H9 (cell line): ENCODE measurements around the gene APPBP2. TPM values are rescaled to one million over a fixed set of nuclear protein-coding genes. Genes with fewer than 3 reads are reported as not detected.

Experiments used
- DNase-seq: peaks from one replicate; pipeline ENCODE4 v3.0.0-alpha.2; 2017
- H2AFZ ChIP-seq: one replicate; pipeline ENCODE4 v1.6.1; 2013; ENCODE audit warnings: mild to moderate bottlenecking, low read length, control low read depth, moderate library complexity
- H2AK5ac ChIP-seq: 2 replicates; pipeline ENCODE4 v1.6.1; 2013; ENCODE audit warnings: low read length, control low read depth, mixed read lengths; ENCODE audit not compliant: insufficient read length
- H2BK120ac ChIP-seq: one replicate; pipeline ENCODE4 v1.6.1; 2013; ENCODE audit warnings: low read depth, mild to moderate bottlenecking, low read length, control low read depth, inconsistent platforms; ENCODE audit not compliant: poor library complexity, severe bottlenecking
- H2BK12ac ChIP-seq: 2 replicates; pipeline ENCODE4 v1.6.1; 2013; ENCODE audit warnings: low read length, control low read depth, mixed read lengths, low read depth; ENCODE audit not compliant: insufficient read length
- H2BK15ac ChIP-seq: 2 replicates; pipeline ENCODE4 v1.6.1; 2013; ENCODE audit warnings: low read depth, low read length, control low read depth
- H2BK20ac ChIP-seq: one replicate; pipeline ENCODE4 v1.6.1; 2013; ENCODE audit warnings: low read depth, mild to moderate bottlenecking, low read length, control low read depth, inconsistent platforms; ENCODE audit not compliant: poor library complexity, severe bottlenecking
- H2BK5ac ChIP-seq: 2 replicates; pipeline ENCODE4 v1.6.1; 2013; ENCODE audit warnings: low read length, control low read depth, mixed read lengths; ENCODE audit not compliant: insufficient read length
- H3K14ac ChIP-seq: 2 replicates; pipeline ENCODE4 v1.6.1; 2013; ENCODE audit warnings: low read length, control low read depth; ENCODE audit not compliant: insufficient read depth
- H3K18ac ChIP-seq: 2 replicates; pipeline ENCODE4 v1.6.1; 2013; ENCODE audit warnings: low read depth, mild to moderate bottlenecking, mixed read lengths, low read length, control low read depth; ENCODE audit not compliant: insufficient read length
- H3K23ac ChIP-seq: 2 replicates; pipeline ENCODE4 v1.6.1; 2013; ENCODE audit warnings: low read length, control low read depth, mixed read lengths, low read depth; ENCODE audit not compliant: insufficient read length
- H3K23me2 ChIP-seq: 2 replicates; pipeline ENCODE4 v1.6.1; 2013; ENCODE audit warnings: low read depth, mild to moderate bottlenecking, mixed read lengths, low read length, control low read depth; ENCODE audit not compliant: insufficient read length, poor library complexity, severe bottlenecking
- H3K27ac ChIP-seq: 2 replicates; pipeline ENCODE4 v1.5.1; 2013; ENCODE audit warnings: low read length, control low read depth, mixed read lengths, low read depth; ENCODE audit not compliant: insufficient read length
- H3K27me3 ChIP-seq: 2 replicates; pipeline ENCODE4 v1.6.1; 2013; ENCODE audit warnings: low read length, control low read depth, inconsistent platforms; ENCODE audit not compliant: insufficient read depth
- H3K4ac ChIP-seq: 2 replicates; pipeline ENCODE4 v1.6.1; 2013; ENCODE audit warnings: low read depth, mild to moderate bottlenecking, control low read depth, inconsistent platforms, low read length, moderate library complexity
- H3K4me1 ChIP-seq: 2 replicates; pipeline ENCODE4 v1.6.1; 2013; ENCODE audit warnings: low read length, control low read depth, inconsistent platforms; ENCODE audit not compliant: insufficient read depth
- H3K4me2 ChIP-seq: 2 replicates; pipeline ENCODE4 v1.6.1; 2013; ENCODE audit warnings: low read length, control low read depth, mixed read lengths; ENCODE audit not compliant: insufficient read length, insufficient read depth
- H3K56ac ChIP-seq: 2 replicates; pipeline ENCODE4 v1.6.1; 2013; ENCODE audit warnings: low read depth, mild to moderate bottlenecking, mixed read lengths, low read length, control low read depth; ENCODE audit not compliant: insufficient read length
- H3K79me1 ChIP-seq: 2 replicates; pipeline ENCODE4 v1.6.1; 2013; ENCODE audit warnings: low read depth, mild to moderate bottlenecking, moderate library complexity, low read length, control low read depth, inconsistent platforms; ENCODE audit not compliant: insufficient read depth, poor library complexity, severe bottlenecking
- H3K79me2 ChIP-seq: 2 replicates; pipeline ENCODE4 v1.6.1; 2013; ENCODE audit warnings: low read length, control low read depth, inconsistent platforms; ENCODE audit not compliant: insufficient read depth
- H3K9ac ChIP-seq: 2 replicates; pipeline ENCODE4 v1.6.1; 2013; ENCODE audit warnings: low read length, control low read depth, mixed read lengths; ENCODE audit not compliant: insufficient read length; ENCODE audit errors: extremely low read depth
- H3K9me3 ChIP-seq: one replicate; pipeline ENCODE4 v1.6.1; 2013; ENCODE audit warnings: low read depth, low read length, inconsistent platforms; ENCODE audit not compliant: control insufficient read depth
- H3T11ph ChIP-seq: one replicate; pipeline ENCODE4 v1.6.1; 2013; ENCODE audit warnings: mild to moderate bottlenecking, low read length, control low read depth, inconsistent platforms
- H4K20me1 ChIP-seq: one replicate; pipeline ENCODE4 v1.6.1; 2013; ENCODE audit not compliant: control insufficient read depth, insufficient read length, insufficient read depth
- H4K5ac ChIP-seq: 2 replicates; pipeline ENCODE4 v1.6.1; 2013; ENCODE audit warnings: low read depth, mild to moderate bottlenecking, mixed read lengths, low read length, control low read depth; ENCODE audit not compliant: insufficient read length
- H4K8ac ChIP-seq: replicated peaks from 2 replicates; pipeline ENCODE4 v1.6.1; 2013; ENCODE audit warnings: low read length, control low read depth, mixed read lengths, low read depth; ENCODE audit not compliant: insufficient read length
- H4K91ac ChIP-seq: 2 replicates; pipeline ENCODE4 v1.6.1; 2013; ENCODE audit warnings: low read depth, mild to moderate bottlenecking, moderate library complexity, mixed read lengths, low read length, control low read depth; ENCODE audit not compliant: insufficient read length
- H3K27ac Mint-ChIP-seq, 3 experiments: 2 replicates in 2 of 3; 3 replicates in 1 of 3; pipeline ENCODE4 v1.8.0; 2020 to 2021; ENCODE audit warnings: mixed read lengths in 3 of 3, mild to moderate bottlenecking in 1 of 3, moderate library complexity in 1 of 3
- H3K27me3 Mint-ChIP-seq: 2 replicates; pipeline ENCODE4 v1.8.0; 2021; ENCODE audit warnings: low read depth, mild to moderate bottlenecking, moderate library complexity, mixed read lengths
- H3K36me3 Mint-ChIP-seq, 3 experiments: 2 replicates in 2 of 3; 3 replicates in 1 of 3; pipeline ENCODE4 v1.8.0; 2020 to 2021; ENCODE audit warnings: low read depth in 3 of 3, mixed read lengths in 3 of 3; ENCODE audit not compliant: insufficient read depth in 1 of 3
- H3K4me1 Mint-ChIP-seq, 2 experiments: 2 replicates each; pipeline ENCODE4 v1.8.0; 2020; ENCODE audit warnings: mixed read lengths in 2 of 2
- H3K4me3 Mint-ChIP-seq, 2 experiments: 2 replicates in 1 of 2; 3 replicates in 1 of 2; pipeline ENCODE4 v1.8.0; 2020 to 2021; ENCODE audit warnings: mild to moderate bottlenecking in 2 of 2, mixed read lengths in 2 of 2, moderate library complexity in 1 of 2
- H3K9me3 Mint-ChIP-seq, 2 experiments: 2 replicates in 1 of 2; 3 replicates in 1 of 2; pipeline ENCODE4 v1.8.0; 2020; ENCODE audit warnings: mild to moderate bottlenecking in 2 of 2, mixed read lengths in 2 of 2, moderate library complexity in 1 of 2
- total RNA-seq: library from RNA; stranded (reverse); gene quantifications from 2 replicates; pipeline ENCODE4 v1.2.1, GENCODE V29; 2021
- TF ChIP-seq, protein P1 (sequence below): fragments of 200-600 bp; sonication (generic); conservative IDR thresholded peaks from 3 replicates; pipeline ENCODE4 v1.8.0; 2021; ENCODE audit warnings: antibody characterized with exemption, mild to moderate bottlenecking

Gene APPBP2
- total RNA-seq, 1 experiment from 2014 or later, result 17.0 TPM

DNA sequence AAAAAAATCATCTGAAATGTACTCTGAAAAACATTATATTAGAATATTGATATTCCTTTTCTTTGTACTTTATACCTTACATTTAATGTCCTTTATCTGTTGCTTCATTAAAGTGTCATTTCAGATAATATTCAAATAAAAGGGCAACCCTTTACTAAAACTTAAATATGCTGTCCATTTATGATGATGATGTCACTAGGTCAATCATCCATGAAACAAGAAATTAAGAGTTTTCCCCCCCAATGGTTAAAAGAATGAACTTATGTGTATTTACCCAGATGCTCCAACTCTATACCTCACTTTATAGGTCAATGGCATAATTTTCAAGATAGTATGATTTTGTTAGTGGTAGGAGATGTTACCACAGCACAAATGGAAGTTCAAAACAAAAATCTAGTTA is 15.3 kb downstream of the APPBP2 start:
- Histone ChIP-seq H3K18ac (no peak overlapping the region), H3K23ac (no peak overlapping the region), H3K79me1 (peaks cover 8% of the 10 kb centered on the region), H3K27ac (no peak overlapping the region), H3K23me2 (no peaks in the 10 kb centered on the region), H2AFZ (no peak overlapping the region), H4K8ac (no peak overlapping the region), H4K5ac (no peak overlapping the region), H4K91ac (no peak overlapping the region), H3T11ph (no peak overlapping the region), H2BK12ac (no peak overlapping the region), H2BK15ac (no peak overlapping the region), H2AK5ac (no peak overlapping the region), H3K56ac (no peak overlapping the region), H3K79me2 (peaks cover 2% of the 10 kb centered on the region; the same call in 1 of the 2 replicates), H2BK20ac (no peak overlapping the region), H4K20me1 (no peaks in the 10 kb centered on the region), H3K4me1 (no peaks in the 10 kb centered on the region), H3K4me2 (no peak overlapping the region), H2BK120ac (no peak overlapping the region), H3K27me3 (no peaks in the 10 kb centered on the region), H3K4ac (no peak overlapping the region), H3K9ac (no peak overlapping the region), H3K9me3 (no peaks in the 10 kb centered on the region), H2BK5ac (no peak overlapping the region), H3K14ac (no peak overlapping the region)
- Mint-ChIP-seq H3K27ac (no peak overlapping the region), H3K36me3 (peaks cover 3 to 28% (median 21%) of the 10 kb centered on the region in 3 experiments; a peak in 6 of 7 replicates), H3K9me3 (no peaks in the 10 kb centered on the region), H3K27me3 (no peaks in the 10 kb centered on the region), H3K4me1 (0 out of 4 replicates have a peak, but pooled peaks cover 0 to 3% of the 10 kb centered on the region in 2 experiments), H3K4me3 (no peak overlapping the region)
- TF ChIP-seq, protein P1, sequence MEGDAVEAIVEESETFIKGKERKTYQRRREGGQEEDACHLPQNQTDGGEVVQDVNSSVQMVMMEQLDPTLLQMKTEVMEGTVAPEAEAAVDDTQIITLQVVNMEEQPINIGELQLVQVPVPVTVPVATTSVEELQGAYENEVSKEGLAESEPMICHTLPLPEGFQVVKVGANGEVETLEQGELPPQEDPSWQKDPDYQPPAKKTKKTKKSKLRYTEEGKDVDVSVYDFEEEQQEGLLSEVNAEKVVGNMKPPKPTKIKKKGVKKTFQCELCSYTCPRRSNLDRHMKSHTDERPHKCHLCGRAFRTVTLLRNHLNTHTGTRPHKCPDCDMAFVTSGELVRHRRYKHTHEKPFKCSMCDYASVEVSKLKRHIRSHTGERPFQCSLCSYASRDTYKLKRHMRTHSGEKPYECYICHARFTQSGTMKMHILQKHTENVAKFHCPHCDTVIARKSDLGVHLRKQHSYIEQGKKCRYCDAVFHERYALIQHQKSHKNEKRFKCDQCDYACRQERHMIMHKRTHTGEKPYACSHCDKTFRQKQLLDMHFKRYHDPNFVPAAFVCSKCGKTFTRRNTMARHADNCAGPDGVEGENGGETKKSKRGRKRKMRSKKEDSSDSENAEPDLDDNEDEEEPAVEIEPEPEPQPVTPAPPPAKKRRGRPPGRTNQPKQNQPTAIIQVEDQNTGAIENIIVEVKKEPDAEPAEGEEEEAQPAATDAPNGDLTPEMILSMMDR, result no peak
- no peak for DNase-seq
